Spleen (tissue), 11 donors: ENCODE data around the gene AMZ2. TPM values are rescaled to one million over a fixed set of nuclear protein-coding genes. Genes with fewer than 3 reads are reported as not detected.
A peak's percentile ranks its signal among the peaks of the same experiment; 100 is the strongest.
"Not testable (repeated sequence)": the region's sequence is repeated elsewhere in the genome, so short reads cannot be mapped to it uniquely, and the experiment has no call there.

ENCODE experiments used
- DNase-seq: peaks from one replicate; pipeline ENCODE4 v3.0.0-alpha.2; 2020
- H3K27ac ChIP-seq, 8 donors: fragments of 200-600 bp; sonication (generic) in 7 of 8; 1 replicate in 4 of 8; 2 replicates in 4 of 8; pipeline versions ENCODE4 v1.5.0 to v1.8.0; 2016 to 2021; ENCODE audit warnings: inconsistent platforms in 4 of 8, mild to moderate bottlenecking in 4 of 8, moderate library complexity in 1 of 8
- H3K27me3 ChIP-seq, 7 donors: fragments of 200-600 bp; sonication (generic) in 6 of 7; replicated peaks in 1 of 7; 1 replicate in 4 of 7; 2 replicates in 3 of 7; pipeline versions ENCODE4 v1.5.0 to v1.8.0; 2016 to 2021; ENCODE audit warnings: inconsistent platforms in 3 of 7, mild to moderate bottlenecking in 1 of 7
- H3K36me3 ChIP-seq, 6 donors: fragments of 200-600 bp; sonication (generic) in 5 of 6; 1 replicate in 4 of 6; 2 replicates in 2 of 6; pipeline versions ENCODE4 v1.5.0 to v1.8.0; 2016 to 2021; ENCODE audit warnings: inconsistent platforms in 2 of 6
- H3K4me1 ChIP-seq, 6 donors: fragments of 200-600 bp; sonication (generic) in 5 of 6; 1 replicate in 3 of 6; 2 replicates in 3 of 6; pipeline versions ENCODE4 v1.5.0 to v1.8.0; 2016 to 2021; ENCODE audit warnings: inconsistent platforms in 3 of 6
- H3K4me3 ChIP-seq, 8 donors: fragments of 200-600 bp; sonication (generic) in 7 of 8; 1 replicate in 4 of 8; 2 replicates in 4 of 8; pipeline versions ENCODE4 v1.5.0 to v1.8.0; 2016 to 2021; ENCODE audit warnings: inconsistent platforms in 4 of 8, mild to moderate bottlenecking in 4 of 8, moderate library complexity in 2 of 8
- H3K9me3 ChIP-seq, 8 donors: fragments of 200-600 bp; sonication (generic) in 7 of 8; 1 replicate in 4 of 8; 2 replicates in 4 of 8; pipeline versions ENCODE4 v1.5.0 to v1.8.0; 2016 to 2021; ENCODE audit warnings: inconsistent platforms in 4 of 8
- POLR2A ChIP-seq, 3 donors: fragments of 450-650 bp; IDR thresholded peaks; one replicate each; pipeline ENCODE4 v1.5.1; 2017; ENCODE audit warnings: antibody characterized with exemption in 3 of 3, mild to moderate bottlenecking in 1 of 3
- POLR2AphosphoS5 ChIP-seq, 3 donors: sonication (generic); formaldehyde crosslinking; IDR thresholded peaks; one replicate each; pipeline ENCODE4 v1.5.1; 2017; ENCODE audit warnings: antibody characterized with exemption in 3 of 3
- WGBS, 5 donors: extraction: QIAGEN DNeasy Blood & Tissue Kit in 3 of 5; methylation state at CpG; one replicate each; pipeline versions ENCODE4 v1.1.5 to v1.1.7; 2013 to 2018; 5-methylcytosine and 5-hydroxymethylcytosine counted together
- intact Hi-C: fragments of 100-400 bp; cut with DNase I; formaldehyde crosslinking; loops from one replicate; pipeline ENCODE4 v1.15.0; 2023; ENCODE audit warnings: low total_unique reads
- polyA plus RNA-seq, 3 donors: library from polyadenylated mRNA; stranded (reverse); fragments of 200-250 nt; gene quantifications; one replicate each; pipeline ENCODE4 v1.2.1, GENCODE V29; 2013
- total RNA-seq, 7 donors: library from RNA; depleted of rRNA in 3 of 7; stranded (reverse); fragments of >200 nt in 3 of 7; fragmentation: NEBNext Ultra II Directional in 4 of 7; extraction: Animal tissue kit (Norgen Biotek cat#: 25700) in 4 of 7; gene quantifications; one replicate each; pipeline versions ENCODE4 v1.1.0 to v1.2.1, GENCODE V29; 2016 to 2021
- TF ChIP-seq, protein P1 (sequence below), 11 experiments: fragments of 200-600 bp in 7 of 11; fragments of 450-650 bp in 4 of 11; sonication (generic) in 4 of 11; IDR thresholded peaks in 8 of 11; conservative IDR thresholded peaks in 3 of 11; 1 replicate in 7 of 11; 2 replicates in 4 of 11; pipeline versions ENCODE4 v1.4.0 to v1.8.0; 2016 to 2021; ENCODE audit warnings: antibody characterized with exemption in 11 of 11, inconsistent platforms in 4 of 11, mild to moderate bottlenecking in 1 of 11
- donor health status: healthy with polysubstance abuse.
- donor health status: DM: no; HTN: no; CAD: no; lungs with moderate emphysema.
- donor health status: DM: no; HTN: no; CAD: no.
- donor health status: Bipolar disorder and iron deficiency.
- donor health status: healthy.
- donor health status: DM: no; HTN: no; CAD: no.
- donor health status: DM: yes; HTN: yes; CAD: no.

The AMZ2 gene
- total and polyA plus RNA-seq, 10 donors: 40.4 to 75.1 (median 51.7) TPM

- WGBS, 5 donors: 87 to 94% (median 93%) methylated on average over 8 of the region's 8 CpGs
- Histone ChIP-seq H3K9me3 (no peaks in the 10 kb centered on the region), H3K4me3 (no peak overlapping the region), H3K4me1 (peaks cover 0 to 48% (median 13%) of the 10 kb centered on the region in 6 donors), H3K27ac (peak overlapping the region in 4 of 8 donors; percentile 3 to 44 (median 8)), H3K27me3 (no peaks in the 10 kb centered on the region), H3K36me3 (peaks cover 0 to 8% (median 0%) of the 10 kb centered on the region in 6 donors)
- intact Hi-C loops: no loop called here
- TF ChIP-seq POLR2AphosphoS5 (IDR thresholded peaks at IDR 0.05) (no peak), POLR2A (IDR thresholded peaks at IDR 0.05) (no peak)
- TF ChIP-seq, protein P1, sequence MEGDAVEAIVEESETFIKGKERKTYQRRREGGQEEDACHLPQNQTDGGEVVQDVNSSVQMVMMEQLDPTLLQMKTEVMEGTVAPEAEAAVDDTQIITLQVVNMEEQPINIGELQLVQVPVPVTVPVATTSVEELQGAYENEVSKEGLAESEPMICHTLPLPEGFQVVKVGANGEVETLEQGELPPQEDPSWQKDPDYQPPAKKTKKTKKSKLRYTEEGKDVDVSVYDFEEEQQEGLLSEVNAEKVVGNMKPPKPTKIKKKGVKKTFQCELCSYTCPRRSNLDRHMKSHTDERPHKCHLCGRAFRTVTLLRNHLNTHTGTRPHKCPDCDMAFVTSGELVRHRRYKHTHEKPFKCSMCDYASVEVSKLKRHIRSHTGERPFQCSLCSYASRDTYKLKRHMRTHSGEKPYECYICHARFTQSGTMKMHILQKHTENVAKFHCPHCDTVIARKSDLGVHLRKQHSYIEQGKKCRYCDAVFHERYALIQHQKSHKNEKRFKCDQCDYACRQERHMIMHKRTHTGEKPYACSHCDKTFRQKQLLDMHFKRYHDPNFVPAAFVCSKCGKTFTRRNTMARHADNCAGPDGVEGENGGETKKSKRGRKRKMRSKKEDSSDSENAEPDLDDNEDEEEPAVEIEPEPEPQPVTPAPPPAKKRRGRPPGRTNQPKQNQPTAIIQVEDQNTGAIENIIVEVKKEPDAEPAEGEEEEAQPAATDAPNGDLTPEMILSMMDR (IDR thresholded peaks at IDR 0.05 in 8 of 11, conservative IDR thresholded peaks at IDR 0.05 in 3 of 11): no peak
- no peak for DNase-seq
These were observed 18.2 kb upstream of the AMZ2 start for GRCh38 chr17:68229619-68230018.

- H3K9me3 ChIP-seq, DNase-seq, H3K27me3 ChIP-seq, intact Hi-C loops, H3K4me3 ChIP-seq, H3K27ac ChIP-seq, H3K36me3 ChIP-seq: not testable (repeated sequence)
- peaks cover 0 to 48% (median 22%) of the 10 kb centered on the region in 6 donors for H3K4me1 ChIP-seq
- 92 to 98% (median 93%) methylated on average over 4 of the region's 4 CpGs for WGBS, 5 donors
These were observed 16.7 kb upstream of the AMZ2 start for GRCh38 chr17:68231131-68231530.

DNA sequence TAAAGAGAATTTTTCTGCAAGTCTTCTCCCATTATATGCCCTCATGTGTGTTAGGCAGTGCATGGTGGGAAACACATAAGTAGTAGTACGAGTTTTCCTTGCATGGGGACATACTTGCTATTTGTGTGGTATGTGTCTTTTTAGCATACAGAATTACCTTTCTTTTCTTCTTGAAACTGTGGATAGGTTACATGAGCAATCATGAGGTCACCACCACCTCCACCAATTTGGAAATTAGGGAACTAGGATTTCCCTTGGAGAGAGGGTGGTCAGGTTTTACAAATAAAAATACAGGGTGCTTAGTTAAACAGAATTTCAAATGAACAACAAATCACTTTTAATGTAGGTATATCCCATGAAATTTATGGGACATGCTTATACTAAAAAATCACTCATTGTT lies 16.3 kb upstream of the AMZ2 start:
- intact Hi-C loops: no loop called here
- H3K36me3 ChIP-seq: peaks cover 0 to 3% (median 0%) of the 10 kb centered on the region in 6 donors

DNA sequence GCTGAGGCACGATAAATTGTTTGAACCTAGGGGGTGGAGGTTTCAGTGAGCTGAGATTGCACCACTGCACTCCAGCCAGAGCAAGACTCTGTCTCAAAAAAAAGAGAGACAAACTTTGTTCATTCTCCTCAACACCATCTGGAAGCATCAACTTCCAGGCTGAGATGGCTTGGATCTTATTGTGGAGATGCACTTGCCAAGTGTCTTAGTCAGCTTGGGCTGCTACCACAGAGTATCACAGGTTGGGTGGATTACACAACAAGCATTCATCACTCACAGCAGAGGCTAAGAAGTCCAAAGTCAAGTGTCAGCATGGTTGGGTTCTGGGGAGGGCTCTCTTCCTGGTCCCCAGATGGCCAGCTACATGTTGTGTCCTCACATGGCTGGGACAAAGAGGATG lies 15.1 kb upstream of the AMZ2 start:
- H3K4me3 ChIP-seq, H3K9me3 ChIP-seq, H3K27me3 ChIP-seq, H3K36me3 ChIP-seq, DNase-seq, intact Hi-C loops: not testable (repeated sequence)
- H3K4me1 ChIP-seq: peaks cover 2 to 61% (median 35%) of the 10 kb centered on the region in 6 donors
- 88 to 100% (median 93%) methylated on average over 1 of the region's 1 CpG; no CpG with 5 or more reads in 1 of the 5 donors for WGBS, 5 donors
- H3K27ac ChIP-seq: peak overlapping the region in 2 of 8 donors; percentile 13 to 51

More for the DNA sequence above, 16.3 kb upstream of the AMZ2 start:
- Histone ChIP-seq H3K27ac (no peak overlapping the region), H3K9me3 (no peaks in the 10 kb centered on the region), H3K4me1 (peaks cover 0 to 50% (median 24%) of the 10 kb centered on the region in 6 donors), H3K4me3 (no peak overlapping the region), H3K27me3 (no peaks in the 10 kb centered on the region)
- no peak for DNase-seq
- TF ChIP-seq, protein P1 (IDR thresholded peaks at IDR 0.05 in 8 of 11, conservative IDR thresholded peaks at IDR 0.05 in 3 of 11): no peak
- no peak for TF ChIP-seq POLR2A (IDR thresholded peaks at IDR 0.05)
- TF ChIP-seq POLR2AphosphoS5 (IDR thresholded peaks at IDR 0.05): no peak
- WGBS, 5 donors: 91 to 100% (median 96%) methylated on average over 1 of the region's 1 CpG; no CpG with 5 or more reads in 1 of the 5 donors

DNA sequence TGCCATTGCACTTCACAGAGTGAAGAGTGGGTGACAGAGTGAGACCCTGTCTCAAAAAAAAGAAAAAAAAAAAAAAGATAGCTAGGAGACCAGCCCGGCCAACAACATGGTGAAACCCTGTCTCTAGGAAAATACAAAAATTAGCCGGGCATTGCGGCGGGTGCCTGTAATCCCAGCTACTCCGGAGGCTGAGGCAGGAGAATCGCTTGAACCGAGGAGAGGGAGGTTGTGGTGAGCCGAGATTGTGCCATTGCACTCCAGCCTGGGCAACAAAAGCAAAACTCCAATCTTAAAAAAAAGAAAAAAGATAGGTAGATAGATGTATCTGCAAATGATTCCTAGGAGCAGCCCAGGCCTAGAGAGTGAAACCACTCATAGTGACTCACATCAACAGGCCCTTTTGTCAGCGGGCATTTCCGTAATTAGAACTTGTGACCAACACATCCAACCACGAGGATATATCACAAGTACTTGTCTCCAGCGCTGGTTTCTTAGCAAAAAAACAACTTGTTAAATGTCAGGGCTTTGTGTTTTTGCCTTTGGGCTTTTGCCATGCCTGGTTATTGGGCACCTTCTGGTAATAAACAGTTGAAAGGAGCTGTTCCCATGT lies 13.0 kb upstream of the AMZ2 start:
- 72 to 79% (median 75%) methylated on average over 12 of the region's 12 CpGs for WGBS, 5 donors
- Histone ChIP-seq H3K4me1 (peaks cover 14 to 63% (median 51%) of the 10 kb centered on the region in 6 donors), H3K27ac (peak overlapping the region; percentile 68 to 99 (median 90))
- H3K36me3 ChIP-seq, DNase-seq, H3K27me3 ChIP-seq, H3K4me3 ChIP-seq, intact Hi-C loops, H3K9me3 ChIP-seq: not testable (repeated sequence)
- peak in 1 of 3 donors; percentile 45 for TF ChIP-seq POLR2AphosphoS5 (IDR thresholded peaks at IDR 0.05)
